Activated T-cell treated with anti-CD3 and anti-CD28 coated beads, Interleukin-2, amount 50 U/mL, for 4 hours (primary cell): ENCODE data around the gene CYP24A1. TPM values are rescaled to one million over a fixed set of nuclear protein-coding genes. Genes with fewer than 3 reads are reported as not detected.

Source experiments
- ATAC-seq, 2 donors: fragments of 200-7000 bp; cut with Tn5 transposase; one replicate each; pipeline ENCODE4 v1.10.0; 2021
- DNase-seq: peaks from one replicate; pipeline ENCODE4 v3.0.0-alpha.2; 2020
- H3K27me3 Mint-ChIP-seq: one replicate; pipeline ENCODE4 v1.8.0; 2021; ENCODE audit warnings: low read depth, mixed read lengths
- H3K36me3 Mint-ChIP-seq: one replicate; pipeline ENCODE4 v1.8.0; 2022; ENCODE audit warnings: mixed read lengths; ENCODE audit not compliant: insufficient read depth
- H3K4me1 Mint-ChIP-seq: one replicate; pipeline ENCODE4 v1.8.0; 2021; ENCODE audit warnings: low read depth, mixed read lengths
- H3K4me3 Mint-ChIP-seq: one replicate; pipeline ENCODE4 v1.8.0; 2021; ENCODE audit warnings: mild to moderate bottlenecking, moderate library complexity, mixed read lengths
- H3K9me3 Mint-ChIP-seq: one replicate; pipeline ENCODE4 v1.8.0; 2021; ENCODE audit warnings: mixed read lengths
- total RNA-seq, 3 donors: library from RNA; stranded (reverse); gene quantifications; one replicate each; pipeline ENCODE4 v1.2.1, GENCODE V29; 2021

The CYP24A1 gene
- not detected for total RNA-seq

DNA sequence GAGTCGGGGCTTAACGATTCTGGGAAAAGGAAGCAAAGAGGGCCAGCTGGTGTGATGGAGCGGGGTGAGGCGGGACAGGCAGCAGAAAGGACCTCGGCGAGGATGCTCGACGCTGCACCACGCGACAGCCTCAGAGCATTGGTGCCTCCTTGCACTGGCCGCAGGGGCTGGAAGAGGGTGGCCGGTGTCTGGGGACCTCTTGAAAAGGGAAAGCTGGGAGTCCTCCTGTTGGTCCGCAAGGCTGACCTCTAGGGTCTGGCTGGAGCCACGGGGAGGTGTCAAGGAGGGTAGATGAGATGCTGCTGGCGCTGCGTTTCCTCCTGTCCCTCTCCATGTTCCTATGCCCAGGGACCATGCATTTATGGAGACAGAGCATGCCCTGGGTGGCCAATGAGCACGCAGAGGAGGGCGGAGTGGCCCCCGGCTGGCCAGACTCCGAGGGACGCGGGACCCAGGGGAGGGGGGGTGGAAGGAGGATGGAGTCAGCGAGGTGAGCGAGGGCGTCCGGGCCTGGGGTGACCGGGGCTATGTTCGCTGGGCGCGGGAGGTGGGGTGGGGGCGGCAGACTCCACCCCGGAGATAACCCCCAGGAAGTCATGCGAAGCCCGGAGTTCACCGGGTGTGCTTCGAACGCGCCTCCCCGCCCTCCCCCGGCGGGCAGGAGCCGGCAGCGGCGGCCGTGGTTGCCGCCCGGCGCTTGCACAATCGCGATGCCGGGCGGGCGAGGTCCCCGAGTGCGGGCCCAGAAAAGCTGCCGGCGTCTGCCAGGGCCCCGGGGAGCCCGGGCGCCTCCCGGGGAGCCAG is at the start of gene CYP24A1:
Gene CYP24A1 (minus strand): TSS at position 334 of the 804 bp plus-strand sequence. CDS start 407 bp downstream, outside the sequence.
- H3K9me3 Mint-ChIP-seq = no peaks in the 10 kb centered on the region
- peaks cover 68% of the 10 kb centered on the region for H3K27me3 Mint-ChIP-seq

DNA sequence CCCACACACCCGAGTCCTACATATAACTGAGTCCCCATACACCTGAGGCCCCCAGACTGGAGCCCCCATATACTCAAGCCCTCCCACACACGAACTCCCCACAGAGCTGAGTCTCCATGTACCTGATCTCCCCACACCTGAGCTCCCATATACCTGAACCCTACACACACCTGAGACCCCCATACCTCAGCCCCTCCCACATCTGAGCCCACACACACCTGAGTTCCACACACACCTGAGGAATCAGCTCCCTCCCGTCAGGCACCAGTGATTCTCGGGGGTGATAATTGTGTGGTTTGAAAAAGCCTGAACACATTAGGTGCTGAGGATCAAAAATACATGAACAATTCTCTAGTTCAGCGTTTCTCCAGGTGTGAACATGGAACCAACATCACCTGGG is 49.5 kb upstream of the CYP24A1 start:
- no peak for ATAC-seq
- H3K9me3 Mint-ChIP-seq = peaks cover 3% of the 10 kb centered on the region
- peaks cover 18% of the 10 kb centered on the region for H3K4me1 Mint-ChIP-seq
- H3K4me3 Mint-ChIP-seq = no peak overlapping the region
- no peaks in the 10 kb centered on the region for H3K27me3 Mint-ChIP-seq
- H3K36me3 Mint-ChIP-seq = no peaks in the 10 kb centered on the region
- DNase-seq = no peak

More for the DNA sequence above, at the start of gene CYP24A1:
- Mint-ChIP-seq H3K4me1 (peaks cover 20% of the 10 kb centered on the region), H3K4me3 (peak within 1 kb of the TSS; percentile 31), H3K36me3 (no peaks in the 10 kb centered on the region)
- no peak for DNase-seq
- ATAC-seq = peak; percentile 39 to 46

DNA sequence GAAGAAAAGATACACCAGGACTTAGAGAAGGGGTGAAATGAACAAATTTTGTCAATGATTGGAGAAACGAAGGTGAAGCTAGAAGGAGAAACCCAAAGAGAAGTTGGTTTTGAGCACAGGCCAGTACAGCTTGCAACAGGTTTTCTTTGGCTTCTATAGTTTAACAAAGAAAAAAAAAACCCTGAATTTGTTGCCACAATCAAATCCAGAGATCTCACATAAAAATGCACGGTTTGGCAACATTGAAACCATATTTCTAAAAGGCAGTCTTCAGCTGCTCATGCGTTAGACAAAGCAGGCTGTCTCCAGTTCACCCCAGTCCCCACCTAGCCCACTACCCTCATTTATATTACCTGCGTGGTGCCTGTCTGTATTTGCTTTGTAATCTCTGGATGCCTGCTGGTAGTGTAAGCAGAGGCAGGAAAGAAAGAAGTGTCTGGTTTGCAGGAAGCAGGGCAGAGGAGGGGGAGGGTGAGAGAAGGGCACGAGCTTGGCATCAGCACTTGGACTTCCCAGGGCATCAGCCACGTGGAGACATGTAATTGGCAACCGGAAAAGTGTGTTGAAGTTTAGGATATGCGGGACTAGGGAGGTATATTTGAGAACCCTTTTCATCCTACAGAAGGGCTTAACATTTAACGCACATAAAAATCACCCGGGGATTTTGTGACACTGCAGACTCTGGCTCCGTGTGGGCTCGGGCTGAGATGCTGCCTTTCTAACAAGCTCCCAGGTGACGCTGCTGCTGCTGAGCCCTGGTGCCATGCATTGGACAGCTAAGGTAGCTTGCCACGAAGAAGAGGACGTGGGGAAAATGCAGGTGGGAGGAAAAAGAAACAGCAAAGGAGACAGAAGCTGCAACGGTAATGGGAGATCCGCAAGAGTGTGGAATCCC is 48.5 kb upstream of the CYP24A1 start:
- DNase-seq (no peak), ATAC-seq (no peak)
- Mint-ChIP-seq H3K9me3 (no peaks in the 10 kb centered on the region), H3K36me3 (peaks cover 2% of the 10 kb centered on the region), H3K4me1 (peaks cover 18% of the 10 kb centered on the region), H3K27me3 (no peaks in the 10 kb centered on the region), H3K4me3 (no peak overlapping the region)

DNA sequence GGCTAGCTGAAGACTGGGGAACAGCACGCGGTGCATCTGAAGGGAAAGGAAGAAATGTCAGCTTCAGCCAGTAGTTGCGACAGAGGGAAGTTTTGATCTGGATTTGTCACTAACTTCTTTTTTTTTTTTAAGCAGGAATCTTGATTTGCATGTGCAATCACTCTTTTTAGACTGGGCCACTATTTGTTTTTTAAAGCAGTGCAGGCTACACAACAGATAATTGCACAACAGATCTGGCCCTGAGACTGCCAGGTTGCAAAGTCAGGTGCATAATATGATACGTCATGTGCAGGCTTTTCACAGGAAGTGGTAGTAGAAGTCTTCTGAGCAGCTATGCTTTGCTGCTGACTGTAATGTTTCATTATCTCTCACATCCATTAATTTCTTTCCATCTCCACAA is 47.6 kb upstream of the CYP24A1 start:
- Mint-ChIP-seq H3K9me3 (no peaks in the 10 kb centered on the region), H3K4me3 (no peak overlapping the region), H3K4me1 (peaks cover 18% of the 10 kb centered on the region), H3K36me3 (peaks cover 4% of the 10 kb centered on the region), H3K27me3 (no peaks in the 10 kb centered on the region)
- no peak for DNase-seq
- ATAC-seq = peak; percentile 75 to 88

DNA sequence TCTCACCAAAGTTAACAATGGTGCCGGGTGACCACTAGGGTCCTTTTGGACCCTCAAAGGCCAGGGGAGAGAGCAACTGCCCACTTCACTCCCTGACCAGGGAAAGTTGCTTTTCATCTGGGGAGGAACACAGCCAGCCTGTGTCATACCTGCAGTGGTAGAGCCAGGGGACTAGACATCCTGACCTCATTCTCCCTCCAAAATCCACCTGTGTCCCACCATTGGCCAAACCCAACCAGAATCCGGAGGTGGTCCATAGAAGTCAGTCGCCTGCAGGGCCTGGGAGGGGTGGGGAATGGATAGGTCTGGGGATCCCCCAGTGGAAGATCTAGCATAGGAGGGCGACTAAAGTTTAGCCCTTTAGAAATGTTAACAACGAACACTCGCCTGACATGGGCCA is 46.9 kb upstream of the CYP24A1 start:
- H3K4me1 Mint-ChIP-seq = peaks cover 18% of the 10 kb centered on the region
- H3K4me3 Mint-ChIP-seq = no peak overlapping the region
- H3K27me3 Mint-ChIP-seq = no peaks in the 10 kb centered on the region
- DNase-seq (no peak), ATAC-seq (no peak)
- peaks cover 7% of the 10 kb centered on the region for H3K36me3 Mint-ChIP-seq
- no peaks in the 10 kb centered on the region for H3K9me3 Mint-ChIP-seq

DNA sequence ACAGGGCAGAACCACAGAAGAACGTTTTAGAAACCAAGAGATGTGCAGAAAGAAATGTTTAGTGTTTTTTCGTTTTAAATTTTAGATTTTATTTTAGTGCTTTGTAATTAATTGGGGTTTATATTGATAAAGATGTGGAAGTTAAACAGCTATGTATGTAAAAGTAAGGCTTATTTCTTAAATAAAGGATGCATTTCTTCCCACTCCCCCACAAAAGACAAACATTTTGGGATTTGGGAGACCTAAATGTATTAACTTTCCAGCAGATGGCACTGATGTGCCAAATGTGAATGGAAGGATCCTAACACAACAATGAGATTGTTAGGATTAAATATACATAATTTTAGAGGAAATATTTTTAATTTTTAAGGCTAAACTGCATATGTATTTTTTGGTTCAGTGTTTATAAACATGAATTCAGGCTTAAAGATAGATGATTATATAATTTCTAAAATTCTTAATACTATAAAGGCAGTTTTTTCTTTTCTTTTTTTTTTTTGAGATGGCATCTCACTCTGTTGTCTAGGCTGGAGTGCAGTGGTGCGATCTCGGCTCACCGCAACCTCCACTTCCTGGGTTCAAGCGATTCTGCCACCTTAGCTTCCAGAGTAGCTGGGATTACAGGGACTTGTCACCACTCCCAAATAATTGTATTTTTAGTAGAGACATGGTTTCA is 46.1 kb upstream of the CYP24A1 start:
- Mint-ChIP-seq H3K27me3 (no peaks in the 10 kb centered on the region), H3K9me3 (no peaks in the 10 kb centered on the region), H3K4me3 (no peak overlapping the region), H3K36me3 (peaks cover 8% of the 10 kb centered on the region), H3K4me1 (peaks cover 18% of the 10 kb centered on the region)
- DNase-seq (no peak), ATAC-seq (no peak)

DNA sequence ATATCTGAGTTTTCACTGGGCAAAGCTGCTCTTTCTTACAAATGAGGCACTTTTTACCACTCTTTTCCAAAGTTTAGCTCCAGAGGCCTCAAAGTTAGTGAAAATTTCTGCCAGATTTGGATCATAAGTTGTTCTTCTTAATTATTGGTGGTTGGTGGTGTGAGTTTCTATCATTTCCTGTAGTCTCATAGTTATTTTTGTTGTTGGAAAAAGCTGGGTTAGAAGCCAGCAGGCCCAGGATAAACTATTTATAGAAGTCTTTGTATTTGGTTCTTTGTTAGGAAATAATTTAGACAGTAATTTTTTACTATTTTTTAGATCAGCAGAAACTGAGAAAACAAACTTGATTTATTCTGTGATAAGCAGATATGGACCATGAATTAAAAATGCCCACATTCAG is 44.7 kb upstream of the CYP24A1 start:
- H3K4me3 Mint-ChIP-seq = no peak overlapping the region
- peaks cover 18% of the 10 kb centered on the region for H3K4me1 Mint-ChIP-seq
- no peaks in the 10 kb centered on the region for H3K27me3 Mint-ChIP-seq
- DNase-seq (no peak), ATAC-seq (no peak)
- H3K9me3 Mint-ChIP-seq = no peaks in the 10 kb centered on the region
- H3K36me3 Mint-ChIP-seq = peaks cover 8% of the 10 kb centered on the region

DNA sequence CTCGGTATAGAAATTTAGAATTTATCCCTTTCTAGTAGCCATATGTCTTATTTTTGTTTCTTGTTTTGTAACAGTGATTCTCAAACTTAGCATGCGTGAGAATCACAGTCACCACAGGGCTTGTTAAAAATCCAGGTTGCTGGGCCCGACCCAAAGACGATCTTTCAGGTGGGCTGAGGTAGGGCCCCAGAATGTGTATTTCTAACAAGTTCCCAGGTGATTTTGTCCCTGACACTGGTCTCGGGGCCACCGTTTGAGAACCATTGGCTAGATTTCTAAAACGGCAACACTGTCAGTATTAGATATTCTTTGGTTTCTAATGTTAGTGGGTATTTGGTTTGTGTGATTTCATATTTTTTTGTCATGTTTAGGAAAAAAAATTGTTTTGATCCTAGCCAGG is 44.0 kb upstream of the CYP24A1 start:
- Mint-ChIP-seq H3K4me1 (peaks cover 20% of the 10 kb centered on the region), H3K36me3 (peaks cover 8% of the 10 kb centered on the region), H3K27me3 (no peaks in the 10 kb centered on the region), H3K9me3 (no peaks in the 10 kb centered on the region), H3K4me3 (no peak overlapping the region)
- DNase-seq = no peak
- ATAC-seq = no peak

DNA sequence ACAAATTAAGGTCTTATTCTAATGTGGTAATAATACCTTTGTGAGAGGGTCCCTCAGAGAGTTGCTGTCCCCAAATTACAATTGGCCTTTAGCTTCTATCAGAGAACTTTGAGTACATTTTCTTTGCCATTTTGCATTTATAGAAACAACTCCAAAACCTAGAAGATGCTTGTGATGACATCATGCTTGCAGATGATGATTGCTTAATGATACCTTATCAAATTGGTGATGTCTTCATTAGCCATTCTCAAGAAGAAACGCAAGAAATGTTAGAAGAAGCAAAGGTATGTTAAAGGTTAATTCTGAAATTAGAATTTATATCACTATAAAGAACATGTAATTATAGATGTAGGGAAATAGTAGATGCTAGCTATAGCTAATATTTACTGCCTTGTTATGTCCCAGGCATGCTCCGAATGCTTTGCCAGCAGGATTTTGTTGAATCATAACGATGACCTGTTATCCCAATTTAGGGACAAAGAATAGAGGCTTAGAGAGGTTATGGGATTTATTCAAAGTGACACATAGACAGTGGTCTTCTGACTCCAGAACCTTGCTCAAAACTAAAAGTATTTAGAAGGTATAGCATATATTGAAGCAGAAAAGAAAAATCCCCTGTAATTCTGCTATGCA is 41.5 kb upstream of the CYP24A1 start:
- Mint-ChIP-seq H3K27me3 (no peaks in the 10 kb centered on the region), H3K4me3 (no peak overlapping the region), H3K9me3 (no peaks in the 10 kb centered on the region), H3K4me1 (peaks cover 11% of the 10 kb centered on the region), H3K36me3 (peaks cover 8% of the 10 kb centered on the region)
- no peak for ATAC-seq
- DNase-seq = no peak

DNA sequence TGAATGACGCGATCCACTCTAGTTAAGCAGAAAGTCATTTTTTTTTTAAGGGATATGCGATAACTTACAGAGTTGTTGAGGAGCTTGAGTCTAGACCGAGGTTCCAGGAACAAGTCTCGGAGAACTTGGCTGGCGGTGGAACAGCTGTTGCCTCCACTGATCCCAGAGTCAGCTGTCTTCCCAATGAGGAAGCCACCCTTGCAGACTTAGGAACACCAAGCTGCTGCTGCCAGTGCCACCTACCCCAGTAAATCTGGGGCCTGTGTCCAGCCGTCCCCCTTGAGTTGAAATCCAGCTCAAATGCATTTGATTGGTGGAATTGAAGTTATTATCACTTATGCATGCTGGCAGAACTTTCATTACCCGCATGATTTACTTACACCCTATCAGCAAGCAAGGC is 40.8 kb upstream of the CYP24A1 start:
- Mint-ChIP-seq H3K36me3 (peaks cover 8% of the 10 kb centered on the region), H3K9me3 (no peaks in the 10 kb centered on the region), H3K4me1 (peaks cover 18% of the 10 kb centered on the region), H3K27me3 (no peaks in the 10 kb centered on the region), H3K4me3 (no peak overlapping the region)
- ATAC-seq (no peak), DNase-seq (no peak)

DNA sequence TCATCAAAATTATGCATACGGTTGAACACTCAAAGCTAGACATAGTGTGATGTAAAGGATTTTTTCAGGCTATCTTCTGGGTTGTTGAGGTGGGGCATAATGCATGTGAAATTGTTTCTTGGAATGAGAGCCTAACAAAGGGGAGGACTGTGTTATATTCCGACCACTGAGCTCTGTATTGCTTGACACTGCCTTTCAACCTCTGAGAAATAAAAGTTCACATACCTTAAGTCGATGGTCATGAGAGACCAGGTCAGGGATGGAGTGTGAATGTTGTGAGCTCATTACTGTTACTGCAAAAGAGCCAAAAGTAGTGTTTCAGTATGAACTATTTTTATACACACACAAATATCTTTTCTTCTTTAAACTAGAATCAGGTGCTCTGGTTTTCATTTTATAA is 39.1 kb upstream of the CYP24A1 start:
- Mint-ChIP-seq H3K4me1 (peaks cover 27% of the 10 kb centered on the region), H3K27me3 (no peaks in the 10 kb centered on the region)

DNA sequence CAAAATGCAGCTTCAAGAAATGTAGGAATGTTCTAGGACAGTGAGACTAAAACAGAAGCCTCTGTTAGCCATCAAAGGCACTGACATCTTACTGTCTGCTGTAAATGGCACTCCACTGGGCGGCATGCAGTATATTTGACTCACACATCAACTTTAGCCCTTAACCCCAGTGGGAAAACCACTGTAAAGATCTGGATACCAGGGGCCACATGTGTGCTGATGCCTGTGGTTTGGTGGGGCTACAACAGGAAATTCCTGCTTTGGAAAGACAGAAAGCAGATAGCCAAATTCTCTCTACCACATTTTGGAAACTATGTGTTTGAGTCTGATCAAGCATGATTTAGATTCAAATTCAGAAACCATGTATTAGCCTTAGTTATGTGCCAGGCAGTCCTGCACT is 38.4 kb upstream of the CYP24A1 start:
- Mint-ChIP-seq H3K9me3 (no peaks in the 10 kb centered on the region), H3K4me3 (no peak overlapping the region), H3K27me3 (no peaks in the 10 kb centered on the region), H3K4me1 (peaks cover 29% of the 10 kb centered on the region), H3K36me3 (peaks cover 6% of the 10 kb centered on the region)
- no peak for ATAC-seq
- no peak for DNase-seq

More for the DNA sequence above, 39.1 kb upstream of the CYP24A1 start:
- no peak for ATAC-seq
- Mint-ChIP-seq H3K36me3 (peaks cover 7% of the 10 kb centered on the region), H3K4me3 (no peak overlapping the region), H3K9me3 (no peaks in the 10 kb centered on the region)
- no peak for DNase-seq

DNA sequence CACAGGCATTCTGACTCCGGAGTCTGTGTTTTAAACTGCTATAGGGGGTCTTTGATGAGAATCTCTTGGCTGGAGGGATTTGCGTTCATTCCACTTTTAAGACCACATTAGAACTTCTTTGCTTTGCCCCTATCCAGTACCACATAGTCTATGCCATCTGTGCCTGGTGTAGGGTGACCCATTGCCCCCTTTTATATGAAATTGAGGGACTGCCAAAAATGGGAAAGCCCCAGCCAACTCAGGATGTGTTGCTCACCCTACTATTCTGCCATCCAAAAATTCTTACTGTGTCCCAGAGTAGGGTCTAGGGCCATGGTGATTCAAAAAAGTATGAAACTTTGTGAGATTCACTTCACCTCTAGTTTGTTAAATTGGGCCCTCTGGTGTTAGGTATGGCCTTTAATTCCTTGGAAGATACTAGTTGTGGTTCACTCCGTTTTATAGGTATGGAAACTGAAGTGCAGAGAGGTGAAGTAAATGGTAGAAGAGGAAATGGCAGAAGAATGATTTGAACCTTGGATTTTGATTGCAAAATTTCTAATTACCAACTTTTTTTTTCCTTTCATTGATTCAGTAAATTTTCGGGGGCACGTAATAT is 35.5 kb upstream of the CYP24A1 start:
- ATAC-seq = no peak
- Mint-ChIP-seq H3K27me3 (no peaks in the 10 kb centered on the region), H3K4me1 (peaks cover 34% of the 10 kb centered on the region)

More for the DNA sequence above, 35.5 kb upstream of the CYP24A1 start:
- H3K9me3 Mint-ChIP-seq = no peaks in the 10 kb centered on the region
- DNase-seq = no peak
- no peaks in the 10 kb centered on the region for H3K36me3 Mint-ChIP-seq
- H3K4me3 Mint-ChIP-seq = peak overlapping the region; percentile 88
